Prostate gland (tissue), 2 donors: ENCODE measurements around the gene SERPINB3.

Experiments
- POLR2A ChIP-seq: fragments of 450-650 bp; IDR thresholded peaks from one replicate; pipeline ENCODE4 v1.6.1; 2016; ENCODE audit warnings: antibody characterized with exemption, mild to moderate bottlenecking
- TF ChIP-seq, protein P1 (sequence below), 4 experiments: fragments of 200-600 bp in 2 of 4; fragments of 450-650 bp in 2 of 4; sonication (generic) in 2 of 4; IDR thresholded peaks; 1 replicate in 3 of 4; 2 replicates in 1 of 4; pipeline ENCODE4 v1.5.1; 2016 to 2019; ENCODE audit warnings: antibody characterized with exemption in 4 of 4, mild to moderate bottlenecking in 2 of 4, moderate library complexity in 2 of 4

DNA sequence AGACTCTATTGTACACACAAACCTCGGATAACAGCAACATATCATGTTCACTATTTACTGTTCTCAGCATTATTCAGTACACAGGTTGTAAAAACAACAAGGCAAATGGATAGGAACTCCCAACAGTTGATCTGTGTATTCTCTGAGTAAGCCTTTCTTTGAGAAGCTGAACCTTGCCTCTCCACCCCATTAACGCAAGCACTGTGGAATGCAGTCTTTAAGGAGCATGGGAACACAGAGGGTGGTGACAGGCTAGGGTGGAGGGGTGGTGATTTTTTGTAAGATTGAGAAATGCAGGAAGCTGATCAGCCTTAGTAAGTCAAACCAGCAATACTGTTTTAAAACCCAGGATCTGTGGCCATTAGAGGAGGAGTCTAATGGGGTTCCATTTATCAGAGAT, 21.5 kb upstream of the SERPINB3 start:
- TF ChIP-seq, protein P1, sequence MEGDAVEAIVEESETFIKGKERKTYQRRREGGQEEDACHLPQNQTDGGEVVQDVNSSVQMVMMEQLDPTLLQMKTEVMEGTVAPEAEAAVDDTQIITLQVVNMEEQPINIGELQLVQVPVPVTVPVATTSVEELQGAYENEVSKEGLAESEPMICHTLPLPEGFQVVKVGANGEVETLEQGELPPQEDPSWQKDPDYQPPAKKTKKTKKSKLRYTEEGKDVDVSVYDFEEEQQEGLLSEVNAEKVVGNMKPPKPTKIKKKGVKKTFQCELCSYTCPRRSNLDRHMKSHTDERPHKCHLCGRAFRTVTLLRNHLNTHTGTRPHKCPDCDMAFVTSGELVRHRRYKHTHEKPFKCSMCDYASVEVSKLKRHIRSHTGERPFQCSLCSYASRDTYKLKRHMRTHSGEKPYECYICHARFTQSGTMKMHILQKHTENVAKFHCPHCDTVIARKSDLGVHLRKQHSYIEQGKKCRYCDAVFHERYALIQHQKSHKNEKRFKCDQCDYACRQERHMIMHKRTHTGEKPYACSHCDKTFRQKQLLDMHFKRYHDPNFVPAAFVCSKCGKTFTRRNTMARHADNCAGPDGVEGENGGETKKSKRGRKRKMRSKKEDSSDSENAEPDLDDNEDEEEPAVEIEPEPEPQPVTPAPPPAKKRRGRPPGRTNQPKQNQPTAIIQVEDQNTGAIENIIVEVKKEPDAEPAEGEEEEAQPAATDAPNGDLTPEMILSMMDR (IDR thresholded peaks at IDR 0.05), result no peak
- no peak for TF ChIP-seq POLR2A
